Thymus (tissue), 11 donors: ENCODE results near the gene TPO. TPM values are rescaled to one million over a fixed set of nuclear protein-coding genes. Genes with fewer than 3 reads are reported as not detected.

ENCODE experiments used
- DNase-seq, 9 donors: peaks; one replicate each; pipeline ENCODE4 v3.0.0-alpha.2; 2013; ENCODE audit warnings: low spot score in 9 of 9, low read depth in 6 of 9, missing footprints in 1 of 9
- H3K27ac ChIP-seq, 2 donors: one replicate each; pipeline ENCODE4 v1.5.1; 2013; ENCODE audit warnings: control low read depth in 1 of 2, low read depth in 1 of 2, low read length in 1 of 2, mild to moderate bottlenecking in 1 of 2, moderate library complexity in 1 of 2
- H3K27me3 ChIP-seq, 2 donors: one replicate each; pipeline ENCODE4 v1.5.1; 2013; ENCODE audit warnings: low read length in 1 of 2; ENCODE audit not compliant: control insufficient read depth in 2 of 2, insufficient read depth in 1 of 2
- H3K36me3 ChIP-seq, 2 donors: one replicate each; pipeline ENCODE4 v1.5.1; 2013; ENCODE audit warnings: low read length in 1 of 2, mild to moderate bottlenecking in 1 of 2, moderate library complexity in 1 of 2; ENCODE audit not compliant: control insufficient read depth in 2 of 2, insufficient read depth in 2 of 2
- H3K4me1 ChIP-seq, 2 donors: one replicate each; pipeline ENCODE4 v1.5.1; 2013; ENCODE audit warnings: low read length in 2 of 2; ENCODE audit not compliant: control insufficient read depth in 2 of 2, insufficient read depth in 2 of 2
- H3K4me3 ChIP-seq, 2 donors: one replicate each; pipeline ENCODE4 v1.5.1; 2013; ENCODE audit warnings: low read length in 2 of 2, control low read depth in 1 of 2, mild to moderate bottlenecking in 1 of 2
- H3K9me3 ChIP-seq, 2 donors: one replicate each; pipeline ENCODE4 v1.5.1; 2013; ENCODE audit warnings: low read length in 1 of 2, mild to moderate bottlenecking in 1 of 2; ENCODE audit not compliant: control insufficient read depth in 2 of 2, insufficient read depth in 1 of 2
- WGBS: extraction: QIAGEN DNeasy Blood & Tissue Kit; methylation state at CpG from one replicate; pipeline ENCODE4 v1.1.7; 2013; 5-methylcytosine and 5-hydroxymethylcytosine counted together
- polyA plus RNA-seq: library from polyadenylated mRNA; stranded (reverse); fragments of 200-250 nt; gene quantifications from one replicate; pipeline ENCODE4 v1.2.3, GENCODE V29; 2013
- total RNA-seq: library from RNA; stranded (reverse); fragments of 120-200 nt; gene quantifications from one replicate; pipeline ENCODE4 v1.2.4, GENCODE V29; 2013
- donor health status: healthy.

Gene TPO
- total and polyA plus RNA-seq, 2 donors: 0.05 to 2.0 TPM

- Histone ChIP-seq H3K4me1 (no peaks in the 10 kb centered on the region), H3K27ac (no peak overlapping the region), H3K36me3 (no peaks in the 10 kb centered on the region), H3K27me3 (peaks cover 0 to 23% of the 10 kb centered on the region in 2 donors), H3K4me3 (no peak overlapping the region), H3K9me3 (no peaks in the 10 kb centered on the region)
- WGBS: 64% methylated on average over 4 of the region's 4 CpGs
- no peak for DNase-seq
Measured at GRCh38 chr2:1450915-1451314, 37.7 kb downstream of the TPO start.

GRCh38 chr2:1451422-1451821, 38.2 kb downstream of the TPO start:
- Histone ChIP-seq H3K4me1 (no peaks in the 10 kb centered on the region), H3K9me3 (no peaks in the 10 kb centered on the region), H3K27me3 (peaks cover 0 to 23% of the 10 kb centered on the region in 2 donors), H3K27ac (no peak overlapping the region), H3K36me3 (no peaks in the 10 kb centered on the region), H3K4me3 (no peak overlapping the region)
- WGBS: 96% methylated on average over 5 of the region's 5 CpGs
- no peak for DNase-seq

GRCh38 chr2:1453561-1453960, 40.3 kb downstream of the TPO start:
- WGBS: 93% methylated on average over 12 of the region's 12 CpGs
- no peaks in the 10 kb centered on the region for H3K36me3 ChIP-seq
- peaks cover 0 to 14% of the 10 kb centered on the region in 2 donors for H3K27me3 ChIP-seq
- no peak for DNase-seq
- no peaks in the 10 kb centered on the region for H3K9me3 ChIP-seq
- no peak overlapping the region for H3K27ac ChIP-seq
- no peaks in the 10 kb centered on the region for H3K4me1 ChIP-seq
- no peak overlapping the region for H3K4me3 ChIP-seq

GRCh38 chr2:1454346-1454745, 41.1 kb downstream of the TPO start:
- Histone ChIP-seq H3K27ac (no peak overlapping the region), H3K4me3 (no peak overlapping the region), H3K9me3 (no peaks in the 10 kb centered on the region), H3K4me1 (no peaks in the 10 kb centered on the region), H3K36me3 (no peaks in the 10 kb centered on the region), H3K27me3 (peaks cover 0 to 10% of the 10 kb centered on the region in 2 donors)
- no peak for DNase-seq
- 96% methylated on average over 7 of the region's 7 CpGs for WGBS

GRCh38 chr2:1455466-1455865, 42.2 kb downstream of the TPO start:
- Histone ChIP-seq H3K27ac (no peak overlapping the region), H3K9me3 (no peaks in the 10 kb centered on the region), H3K36me3 (no peaks in the 10 kb centered on the region), H3K27me3 (peaks cover 0 to 3% of the 10 kb centered on the region in 2 donors), H3K4me3 (no peak overlapping the region), H3K4me1 (no peaks in the 10 kb centered on the region)
- DNase-seq: no peak
- WGBS: 82% methylated on average over 6 of the region's 6 CpGs

- Histone ChIP-seq H3K27ac (no peak overlapping the region), H3K27me3 (peaks cover 0 to 4% of the 10 kb centered on the region in 2 donors), H3K36me3 (no peaks in the 10 kb centered on the region), H3K9me3 (no peaks in the 10 kb centered on the region), H3K4me1 (no peaks in the 10 kb centered on the region), H3K4me3 (no peak overlapping the region)
- 93% methylated on average over 2 of the region's 2 CpGs for WGBS
- no peak for DNase-seq
Measured at GRCh38 chr2:1458432-1458831, 45.2 kb downstream of the TPO start.

- no peak for DNase-seq
Measured at GRCh38 chr2:1459727-1460126, 46.5 kb downstream of the TPO start.

GRCh38 chr2:1460851-1461418, 47.7 kb downstream of the TPO start:
- no peaks in the 10 kb centered on the region for H3K36me3 ChIP-seq
- no peak overlapping the region for H3K27ac ChIP-seq
- DNase-seq: no peak
- no peaks in the 10 kb centered on the region for H3K4me1 ChIP-seq
- peaks cover 0 to 4% of the 10 kb centered on the region in 2 donors for H3K27me3 ChIP-seq
- no peaks in the 10 kb centered on the region for H3K9me3 ChIP-seq
- H3K4me3 ChIP-seq: no peak overlapping the region
- WGBS: 72% methylated on average over 11 of the region's 11 CpGs

More at GRCh38 chr2:1459727-1460126, 46.5 kb downstream of the TPO start:
- H3K36me3 ChIP-seq: no peaks in the 10 kb centered on the region
- 72% methylated on average over 7 of the region's 7 CpGs for WGBS
- H3K4me1 ChIP-seq: no peaks in the 10 kb centered on the region
- H3K27me3 ChIP-seq: peaks cover 0 to 4% of the 10 kb centered on the region in 2 donors
- H3K4me3 ChIP-seq: no peak overlapping the region
- H3K9me3 ChIP-seq: no peaks in the 10 kb centered on the region
- no peak overlapping the region for H3K27ac ChIP-seq

GRCh38 chr2:1461507-1462390, 48.5 kb downstream of the TPO start:
- no peaks in the 10 kb centered on the region for H3K36me3 ChIP-seq
- H3K4me3 ChIP-seq: no peak overlapping the region
- H3K27me3 ChIP-seq: peaks cover 0 to 4% of the 10 kb centered on the region in 2 donors
- H3K4me1 ChIP-seq: no peaks in the 10 kb centered on the region
- H3K27ac ChIP-seq: no peak overlapping the region
- WGBS: 80% methylated on average over 28 of the region's 28 CpGs
- no peaks in the 10 kb centered on the region for H3K9me3 ChIP-seq
- no peak for DNase-seq
